LNCaP clone FGC (cell line): Measurements from ENCODE around the gene NEFH.

ENCODE experiments used
- DNase-seq: peaks from one replicate; pipeline ENCODE4 v3.0.0-alpha.2; 2011; ENCODE audit warnings: low read depth
- H3K4me3 ChIP-seq: 2 replicates; pipeline ENCODE4 v1.5.1; 2011; ENCODE audit warnings: mild to moderate bottlenecking, low read depth, low read length, control low read depth
- CTCF ChIP-seq: IDR thresholded peaks from 2 replicates; pipeline ENCODE4 v1.5.1; 2012; ENCODE audit warnings: mild to moderate bottlenecking; ENCODE audit not compliant: control insufficient read depth, insufficient read depth; ENCODE audit errors: extremely low read depth

Gene NEFH

DNA sequence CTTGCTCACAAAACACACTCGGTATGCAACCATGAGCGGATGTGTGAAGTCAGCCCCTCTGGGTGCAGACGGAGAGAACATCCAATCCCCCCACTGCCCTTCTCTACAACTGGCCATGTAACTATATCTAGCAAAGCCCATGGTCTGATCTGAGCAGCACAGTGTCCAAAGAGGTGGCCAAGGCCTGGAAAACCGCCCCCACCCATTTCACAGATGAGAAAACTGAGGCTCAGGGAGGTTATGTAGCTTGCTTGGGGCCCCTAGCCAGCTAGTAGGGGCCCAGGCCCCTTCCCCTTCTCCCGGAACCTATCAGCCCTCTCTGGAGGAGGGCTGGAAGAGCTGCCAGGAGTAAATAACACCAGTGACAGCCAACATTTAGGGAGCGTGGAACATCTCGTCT lies 15.4 kb upstream of the NEFH start:
- H3K4me3 ChIP-seq: no peak overlapping the region
- no peak for TF ChIP-seq CTCF
- no peak for DNase-seq

DNA sequence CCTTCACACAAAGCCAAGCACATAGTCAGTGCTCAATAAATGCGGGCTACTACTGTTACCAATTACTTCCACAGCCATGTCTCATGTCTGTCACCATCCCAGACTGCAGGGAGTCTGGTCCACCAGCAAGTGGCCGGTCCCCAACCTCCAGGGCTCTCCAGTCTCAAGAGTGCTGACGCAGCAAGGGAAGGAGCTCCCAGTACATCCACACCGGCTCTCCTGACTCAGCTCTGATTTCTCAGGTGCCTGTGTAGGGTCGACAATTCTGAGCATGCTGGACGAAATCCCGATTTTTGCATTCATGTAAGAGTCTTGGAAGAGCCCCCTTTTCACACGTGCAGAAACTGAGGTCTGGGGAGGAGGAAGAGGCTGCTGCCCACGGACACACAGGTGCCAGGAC lies 10.3 kb upstream of the NEFH start:
- no peak overlapping the region for H3K4me3 ChIP-seq
- TF ChIP-seq CTCF: no peak
- DNase-seq: no peak

- no peak for DNase-seq
- peak overlapping the region; percentile 29 for H3K4me3 ChIP-seq
- peak; percentile 77 for TF ChIP-seq CTCF
Measured at GRCh38 chr22:29470159-29470855, 9.7 kb upstream of the NEFH start.

DNA sequence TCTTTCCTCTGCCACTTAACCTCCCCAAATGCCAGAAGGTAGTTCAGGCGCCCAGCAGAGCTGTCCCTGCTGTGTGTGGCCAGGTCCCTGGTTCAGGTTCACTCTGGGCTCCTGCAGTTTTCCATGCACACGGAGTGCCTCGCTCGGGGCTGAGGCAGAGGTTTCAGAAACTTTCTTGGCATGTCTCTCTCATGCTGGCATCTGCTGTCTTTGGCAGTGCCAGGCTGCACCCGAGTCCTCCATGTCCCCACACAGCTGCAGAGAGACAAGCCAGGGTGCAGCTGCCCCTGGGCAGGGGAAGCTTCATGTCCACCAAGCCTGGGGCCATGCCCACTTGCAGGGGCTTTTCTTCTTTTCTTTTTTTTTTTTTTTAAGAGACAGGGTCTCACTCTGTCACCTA lies 7.0 kb upstream of the NEFH start:
- DNase-seq: no peak
- no peak overlapping the region for H3K4me3 ChIP-seq
- no peak for TF ChIP-seq CTCF

DNA sequence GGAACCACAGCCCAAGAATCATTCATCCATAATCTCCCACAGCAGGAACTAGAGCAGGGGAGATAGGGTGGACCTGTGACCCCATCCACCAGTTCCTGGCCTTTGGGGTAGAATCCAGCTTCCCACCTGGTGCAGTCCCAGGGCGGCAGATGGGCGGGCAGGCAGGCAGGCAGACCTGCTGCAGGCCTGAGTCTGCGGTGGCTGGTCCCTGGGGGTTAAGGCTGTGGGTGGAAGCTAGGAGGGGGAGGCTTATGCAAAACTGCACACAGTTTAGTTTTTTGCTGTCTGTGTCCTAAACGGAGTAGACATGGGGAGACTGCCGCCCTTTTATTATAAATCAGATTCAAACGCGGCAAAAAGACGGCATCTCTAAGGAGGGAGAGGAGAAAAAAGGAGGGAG lies 4.5 kb upstream of the NEFH start:
- H3K4me3 ChIP-seq: no peak overlapping the region
- no peak for TF ChIP-seq CTCF
- DNase-seq: no peak

GRCh38 chr22:29476116-29476515 lies 3.9 kb upstream of the NEFH start:
- no peak for TF ChIP-seq CTCF
- H3K4me3 ChIP-seq: no peak overlapping the region

GRCh38 chr22:29477723-29478318 lies 2.2 kb upstream of the NEFH start:
- DNase-seq: no peak
- peak overlapping the region; percentile 18; the same call in 1 of the 2 replicates for H3K4me3 ChIP-seq
- TF ChIP-seq CTCF: no peak

More at GRCh38 chr22:29476116-29476515, 3.9 kb upstream of the NEFH start:
- no peak for DNase-seq
